ENCODE results near the gene FAM151A. TPM values are rescaled to one million over a fixed set of nuclear protein-coding genes. Genes with fewer than 3 reads are reported as not detected.

FAM151A gene
- total RNA-seq, 1 experiment from 2014 or later: not detected

DNA sequence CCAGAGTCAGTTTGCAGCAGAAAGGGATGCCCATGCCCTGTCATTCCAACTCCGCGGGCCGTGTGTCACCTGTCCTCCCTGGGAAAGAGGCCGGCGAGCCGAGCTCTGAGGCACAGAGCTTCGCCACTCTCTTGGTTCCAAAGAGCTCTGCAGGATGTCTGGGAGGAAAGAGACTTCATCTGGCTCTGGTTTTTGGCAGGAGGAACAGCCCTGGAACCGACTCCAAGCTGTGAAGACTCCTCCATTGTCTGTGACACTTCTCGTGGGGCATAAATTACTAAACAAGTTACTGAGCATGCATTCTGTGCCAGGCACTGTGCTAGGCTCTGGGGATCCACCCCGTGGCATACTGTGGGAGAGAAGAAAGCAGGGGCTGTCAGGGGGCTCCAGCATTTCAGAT, 3.9 kb upstream of the FAM151A start:
- BruUV-seq (replicated peaks): no TSS peak
- DNase-seq: no peak
- TF ChIP-seq, protein P1, sequence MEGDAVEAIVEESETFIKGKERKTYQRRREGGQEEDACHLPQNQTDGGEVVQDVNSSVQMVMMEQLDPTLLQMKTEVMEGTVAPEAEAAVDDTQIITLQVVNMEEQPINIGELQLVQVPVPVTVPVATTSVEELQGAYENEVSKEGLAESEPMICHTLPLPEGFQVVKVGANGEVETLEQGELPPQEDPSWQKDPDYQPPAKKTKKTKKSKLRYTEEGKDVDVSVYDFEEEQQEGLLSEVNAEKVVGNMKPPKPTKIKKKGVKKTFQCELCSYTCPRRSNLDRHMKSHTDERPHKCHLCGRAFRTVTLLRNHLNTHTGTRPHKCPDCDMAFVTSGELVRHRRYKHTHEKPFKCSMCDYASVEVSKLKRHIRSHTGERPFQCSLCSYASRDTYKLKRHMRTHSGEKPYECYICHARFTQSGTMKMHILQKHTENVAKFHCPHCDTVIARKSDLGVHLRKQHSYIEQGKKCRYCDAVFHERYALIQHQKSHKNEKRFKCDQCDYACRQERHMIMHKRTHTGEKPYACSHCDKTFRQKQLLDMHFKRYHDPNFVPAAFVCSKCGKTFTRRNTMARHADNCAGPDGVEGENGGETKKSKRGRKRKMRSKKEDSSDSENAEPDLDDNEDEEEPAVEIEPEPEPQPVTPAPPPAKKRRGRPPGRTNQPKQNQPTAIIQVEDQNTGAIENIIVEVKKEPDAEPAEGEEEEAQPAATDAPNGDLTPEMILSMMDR (IDR thresholded peaks at IDR 0.05; ENCODE audit: unreplicated experiment): no peak
- CTCF ChIA-PET: no interaction called here
- no peak overlapping the region for H3K4me3 Mint-ChIP-seq (ENCODE audit: low read depth, unreplicated experiment)
- no peaks in the 10 kb centered on the region for H3K4me1 Mint-ChIP-seq (ENCODE audit: low read depth, unreplicated experiment)
- H3K9me3 Mint-ChIP-seq (ENCODE audit: low read depth, unreplicated experiment): no peaks in the 10 kb centered on the region
- H3K36me3 Mint-ChIP-seq (ENCODE audit: insufficient read depth, unreplicated experiment): no peaks in the 10 kb centered on the region
- intact Hi-C loops (cut with micrococcal nuclease; ENCODE audit: unreplicated experiment): no loop called here
- H3K27ac Mint-ChIP-seq (ENCODE audit: unreplicated experiment): no peak overlapping the region
- H3K27me3 Mint-ChIP-seq (ENCODE audit: unreplicated experiment): peaks cover 39% of the 10 kb centered on the region

DNA sequence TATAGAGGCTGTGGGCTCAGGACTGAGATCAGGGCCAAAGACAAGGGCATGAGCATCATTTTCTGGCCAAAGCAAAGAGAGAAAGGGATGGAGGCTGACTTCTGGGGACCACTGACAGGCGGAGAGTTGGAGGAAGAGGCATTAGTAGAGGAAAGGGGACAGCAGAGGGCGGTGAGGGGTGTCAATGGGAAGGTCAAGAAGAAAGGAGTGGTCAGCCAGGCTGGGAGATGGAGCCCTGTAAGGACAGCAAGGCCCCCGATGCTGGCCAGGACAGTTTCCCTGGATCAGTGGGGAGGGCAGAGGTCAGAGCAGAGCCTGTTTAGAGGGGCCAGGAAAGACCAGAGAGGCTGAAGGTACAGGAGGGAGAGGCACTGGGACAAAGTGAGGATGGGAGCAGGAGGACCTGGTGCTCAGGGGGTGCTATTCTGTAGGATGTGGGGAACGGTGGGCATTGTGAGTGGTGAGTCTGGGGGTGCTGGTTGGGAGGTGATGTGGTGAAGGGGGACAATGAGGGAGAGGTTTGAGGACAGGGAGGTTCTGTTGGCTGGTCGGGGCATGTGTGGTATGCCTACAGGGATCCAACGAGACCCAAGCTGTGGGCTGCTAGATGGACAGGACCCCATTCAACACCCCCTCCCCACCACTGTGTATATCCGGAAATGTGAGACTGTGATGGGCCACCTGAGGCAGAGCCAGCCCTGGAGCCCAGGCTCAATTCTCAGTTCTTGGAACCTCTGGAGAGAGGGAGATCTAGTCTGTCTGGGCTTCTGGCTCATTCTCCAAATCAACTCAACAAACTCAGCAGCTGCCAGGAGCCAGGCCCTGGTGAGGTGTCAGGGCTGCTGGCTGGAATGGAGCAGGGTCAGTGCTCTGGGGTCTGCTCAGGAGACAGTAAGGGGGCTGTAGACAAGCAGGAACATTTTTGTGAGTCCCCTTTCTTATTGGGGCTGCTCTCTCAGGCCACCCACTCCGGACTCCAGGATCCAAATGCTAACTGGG, 1.4 kb upstream of the FAM151A start:
- CTCF ChIA-PET: no interaction called here
- Mint-ChIP-seq H3K27me3 (ENCODE audit: unreplicated experiment) (peaks cover 37% of the 10 kb centered on the region), H3K36me3 (ENCODE audit: insufficient read depth, unreplicated experiment) (no peaks in the 10 kb centered on the region), H3K27ac (ENCODE audit: unreplicated experiment) (no peak overlapping the region), H3K9me3 (ENCODE audit: low read depth, unreplicated experiment) (no peaks in the 10 kb centered on the region), H3K4me1 (ENCODE audit: low read depth, unreplicated experiment) (no peaks in the 10 kb centered on the region), H3K4me3 (ENCODE audit: low read depth, unreplicated experiment) (no peak overlapping the region)
- no peak for DNase-seq
- BruUV-seq (replicated peaks): no TSS peak
- intact Hi-C loops (cut with micrococcal nuclease; ENCODE audit: unreplicated experiment): no loop called here
- TF ChIP-seq, protein P1 (IDR thresholded peaks at IDR 0.05; ENCODE audit: unreplicated experiment): no peak

DNA sequence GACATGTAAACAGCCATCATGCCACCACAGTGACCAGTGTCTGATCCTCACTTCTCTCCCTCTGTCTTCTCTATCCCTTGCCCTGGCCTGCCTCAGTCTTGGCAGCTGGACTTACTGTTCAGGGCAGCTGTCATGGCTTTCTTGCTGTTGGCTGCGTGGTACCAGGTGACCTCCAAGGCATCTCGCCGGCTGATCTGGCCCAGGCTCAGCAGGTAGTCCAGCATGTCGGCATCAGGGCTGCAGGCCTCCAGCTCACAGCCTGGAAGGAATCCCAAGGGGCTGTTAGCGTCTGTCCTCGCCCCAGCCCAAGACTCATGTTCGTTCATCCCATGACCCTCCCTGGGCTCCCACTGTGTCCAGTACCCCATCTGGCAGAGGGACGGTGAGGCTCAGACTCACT, 3.6 kb downstream of the FAM151A start:
- no TSS peak for BruUV-seq (replicated peaks)
- TF ChIP-seq, protein P1 (IDR thresholded peaks at IDR 0.05; ENCODE audit: unreplicated experiment): no peak
- Mint-ChIP-seq H3K27ac (ENCODE audit: unreplicated experiment) (no peak overlapping the region), H3K36me3 (ENCODE audit: insufficient read depth, unreplicated experiment) (no peaks in the 10 kb centered on the region), H3K27me3 (ENCODE audit: unreplicated experiment) (peaks cover 43% of the 10 kb centered on the region), H3K4me3 (ENCODE audit: low read depth, unreplicated experiment) (no peak overlapping the region), H3K4me1 (ENCODE audit: low read depth, unreplicated experiment) (peaks cover under 1% of the 10 kb centered on the region), H3K9me3 (ENCODE audit: low read depth, unreplicated experiment) (no peaks in the 10 kb centered on the region)
- CTCF ChIA-PET: no interaction called here
- DNase-seq: no peak
- intact Hi-C loops (cut with micrococcal nuclease; ENCODE audit: unreplicated experiment): no loop called here

DNA sequence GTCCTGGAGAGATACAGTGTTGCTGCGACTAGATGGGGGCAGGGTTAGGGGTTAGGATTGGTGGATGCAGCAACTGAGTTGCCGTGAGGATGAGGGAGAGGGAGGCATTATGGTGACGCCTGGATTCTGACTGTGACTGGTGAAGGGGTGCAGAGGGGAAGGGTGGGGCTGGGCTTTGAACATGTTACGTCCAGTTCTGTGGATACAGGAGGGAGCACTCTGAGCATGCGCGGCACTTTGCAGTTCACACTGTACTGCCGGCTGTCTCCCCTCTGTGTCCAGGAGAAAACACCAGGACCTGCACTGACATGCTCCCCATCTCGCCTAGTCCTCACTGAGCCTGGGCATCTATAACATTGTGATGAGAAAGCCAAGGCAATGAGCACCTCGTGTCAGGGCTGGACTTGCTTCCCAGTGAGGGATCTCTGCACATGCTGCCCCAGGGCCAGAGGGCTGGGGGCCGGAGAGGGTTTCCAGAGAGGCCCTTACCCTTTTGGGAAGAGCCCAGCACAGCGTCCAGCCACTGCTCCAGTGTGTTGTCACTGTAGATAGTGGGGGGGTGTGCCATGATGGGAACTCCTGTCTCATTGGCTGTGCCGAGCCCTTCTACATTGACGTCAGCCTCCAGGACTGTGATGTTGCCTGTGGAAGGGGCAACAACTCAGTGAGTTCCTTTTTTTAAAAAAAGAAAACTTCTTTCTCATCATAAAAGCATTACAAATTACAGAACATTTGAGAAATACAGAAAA, 7.6 kb downstream of the FAM151A start:
- Mint-ChIP-seq H3K36me3 (ENCODE audit: insufficient read depth, unreplicated experiment) (no peaks in the 10 kb centered on the region), H3K27ac (ENCODE audit: unreplicated experiment) (no peak overlapping the region)

More for the DNA sequence above, 7.6 kb downstream of the FAM151A start:
- CTCF ChIA-PET: no interaction called here
- no TSS peak for BruUV-seq (replicated peaks)
- intact Hi-C loops (cut with micrococcal nuclease; ENCODE audit: unreplicated experiment): no loop called here
- Mint-ChIP-seq H3K27me3 (ENCODE audit: unreplicated experiment) (peaks cover 22% of the 10 kb centered on the region), H3K4me1 (ENCODE audit: low read depth, unreplicated experiment) (peaks cover 13% of the 10 kb centered on the region), H3K4me3 (ENCODE audit: low read depth, unreplicated experiment) (no peak overlapping the region), H3K9me3 (ENCODE audit: low read depth, unreplicated experiment) (no peaks in the 10 kb centered on the region)
- TF ChIP-seq, protein P1 (IDR thresholded peaks at IDR 0.05; ENCODE audit: unreplicated experiment): no peak
- no peak for DNase-seq
